ENCODE data around the gene STX1A. TPM values are rescaled to one million over a fixed set of nuclear protein-coding genes. Genes with fewer than 3 reads are reported as not detected.

The STX1A gene
- total and polyA plus RNA-seq, 2 of the 8 experiments (the other 6 are each of a cell fraction or from before 2014, with no cell fraction given) = 13.5 to 17.5 TPM

DNA sequence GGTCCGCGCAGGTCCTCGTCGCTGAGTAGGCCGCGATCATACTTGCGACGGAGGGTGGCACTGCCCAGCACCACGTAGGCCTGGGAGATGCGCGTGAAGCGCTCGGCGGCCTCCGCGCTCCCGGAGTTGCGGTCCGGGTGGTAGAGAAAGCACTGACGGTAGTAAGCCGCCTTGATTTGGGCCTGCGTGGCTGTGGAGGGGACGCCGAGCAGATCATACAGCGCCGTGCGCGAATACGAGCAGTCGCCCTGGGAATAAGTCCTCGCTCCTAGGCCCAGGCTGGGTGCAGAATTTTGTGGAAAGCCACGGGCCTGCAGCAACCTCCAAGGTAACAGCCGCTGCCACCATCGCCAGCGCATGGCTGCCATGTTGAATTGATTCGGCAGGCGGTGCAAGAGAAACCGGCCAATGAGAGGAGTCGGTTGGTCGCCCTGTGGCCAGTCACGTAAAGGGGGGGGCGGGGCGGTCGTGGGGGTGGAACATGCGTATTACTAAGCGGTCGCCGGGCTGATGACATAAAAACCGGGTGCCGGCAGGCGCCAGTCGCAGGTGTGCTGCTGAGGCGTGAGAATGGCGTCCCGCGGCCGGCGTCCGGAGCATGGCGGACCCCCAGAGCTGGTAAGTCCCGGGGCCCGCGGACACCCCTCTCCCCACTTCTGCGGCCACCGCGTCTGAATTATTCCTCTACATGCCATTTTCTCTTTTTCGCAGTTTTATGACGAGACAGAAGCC is 36.2 kb downstream of the STX1A start, which contains the start of the genes BUD23 and DNAJC30:
Gene BUD23, plus strand, starts transcription at position 542 of the 732 bp plus-strand sequence. Its CDS starts 29 bp downstream, at position 571.
Gene DNAJC30, minus strand, starts transcription at position 398 of the 732 bp plus-strand sequence. Its CDS starts 30 bp downstream, at position 368.
- Histone ChIP-seq H4K20me1 (replicated peaks in 1 of 2; ENCODE audit: control insufficient read depth in 1 of 2, insufficient read depth in 2 of 2, low read length in 2 of 2) (peaks cover 0 to 7% of the 10 kb centered on the region in 2 experiments), H3K4me1 (replicated peaks in 1 of 4; ENCODE audit: control insufficient read depth in 3 of 4, insufficient read depth in 4 of 4, low read length in 3 of 4) (peaks cover 3 to 7% (median 3%) of the 10 kb centered on the region in 4 experiments; a peak in 5 of 7 replicates), H2AFZ (ENCODE audit: low read length) (peak within 1 kb of the TSS; percentile 36; the same call in 1 of the 2 replicates), H3K4ac (replicated peaks; ENCODE audit: insufficient read length, low read depth, low read length) (peak within 1 kb of the TSS; percentile 62), H2BK12ac (ENCODE audit: low read depth, low read length) (peak within 1 kb of the TSS; percentile 55; the same call in 1 of the 2 replicates), H2BK15ac (ENCODE audit: low read length) (0 out of 2 replicates have a peak within 1 kb of the TSS, but pooled peaks have one; percentile 72), H3K27me3 (replicated peaks in 1 of 4; ENCODE audit: control insufficient read depth in 3 of 4, extremely low read depth in 1 of 4, insufficient read depth in 3 of 4, low read length in 3 of 4) (no peaks in the 10 kb centered on the region; a peak in 1 of 7 replicates), H3K14ac (ENCODE audit: insufficient read length) (no peak within 1 kb of the TSS), H2AK5ac (ENCODE audit: low read depth, low read length) (peak within 1 kb of the TSS; percentile 7; the same call in 1 of the 2 replicates), H3K4me3 (ENCODE audit: extremely low read depth in 1 of 4, insufficient read depth in 2 of 4, low read depth in 3 of 4, low read length in 4 of 4) (peak within 1 kb of the TSS; percentile 82 to 99 (median 95)), H4K5ac (ENCODE audit: insufficient read length, low read depth, low read length) (peak within 1 kb of the TSS; percentile 90), H4K91ac (replicated peaks; ENCODE audit: insufficient read length, low read length) (peak within 1 kb of the TSS; percentile 87), H3K79me2 (ENCODE audit: control insufficient read depth in 1 of 2, insufficient read depth in 2 of 2, low read length in 2 of 2) (peaks cover 25 to 69% of the 10 kb centered on the region in 2 experiments), H3K23ac (ENCODE audit: insufficient read length) (no peak within 1 kb of the TSS), H2BK5ac (ENCODE audit: low read depth, low read length) (peak within 1 kb of the TSS; percentile 98), H4K8ac (ENCODE audit: extremely low read depth, insufficient read depth, low read length) (peak within 1 kb of the TSS; percentile 98; the same call in 1 of the 2 replicates), H3K27ac (ENCODE audit: low read depth, low read length) (peak within 1 kb of the TSS; percentile 89), H3K56ac (replicated peaks; ENCODE audit: insufficient read length, low read depth, low read length) (peak within 1 kb of the TSS; percentile 74), H3K23me2 (ENCODE audit: low read depth, low read length) (peaks cover 15% of the 10 kb centered on the region), H3K4me2 (ENCODE audit: insufficient read depth in 1 of 2, low read depth in 2 of 2, low read length in 2 of 2) (peak within 1 kb of the TSS; percentile 93 to 94), H3K9me3 (ENCODE audit: insufficient read depth in 2 of 2, low read depth in 1 of 2, low read length in 1 of 2) (no peaks in the 10 kb centered on the region), H3K9ac (replicated peaks in 1 of 4; ENCODE audit: extremely low read depth in 1 of 4, low read depth in 3 of 4, low read length in 3 of 4) (peak within 1 kb of the TSS; percentile 89 to 95 (median 91)), H3K36me3 (ENCODE audit: control insufficient read depth in 2 of 4, insufficient read depth in 4 of 4, low read length in 3 of 4) (peaks cover 5 to 11% (median 7%) of the 10 kb centered on the region in 4 experiments; a peak in 6 of 8 replicates), H2BK120ac (replicated peaks; ENCODE audit: low read depth, low read length) (peak within 1 kb of the TSS; percentile 57), H3K18ac (ENCODE audit: extremely low read depth, low read length) (peak within 1 kb of the TSS; percentile 97), H3K79me1 (ENCODE audit: low read depth, low read length) (peaks cover 6% of the 10 kb centered on the region; the same call in 1 of the 2 replicates), H2BK20ac (ENCODE audit: low read length) (no peak within 1 kb of the TSS)
- ChIA-PET CTCF (ENCODE audit: partially characterized antibody) (interaction anchor here (1.2 kb wide), 1 partner anchor 8 kb away, joined by 3 read pairs; no protein-coding TSS in a partner anchor), POLR2A (ENCODE audit: partially characterized antibody) (interaction anchor here (0.7 to 1.7 kb wide), 7 partner anchors 12 to 84 kb away, joined by 3 to 5 read pairs (median 3); no protein-coding TSS in a partner anchor)
- DNase-seq (ENCODE audit: low read depth in 1 of 2, low spot score in 2 of 2) (peak; percentile 89 to 94), FAIRE-seq (no peak)
- WGBS, 2 experiments (ENCODE audit: extremely low coverage in 1 of 2, insufficient coverage in 1 of 2, insufficient read length in 1 of 2, insufficient replicate concordance in 2 of 2, low coverage in 1 of 2, low lambda C conversion rate in 2 of 2, missing lambda C conversion rate in 1 of 2) = 1% methylated on average over 53 of the region's 68 CpGs; no CpG with 5 or more reads in 1 of the 2 experiments

All from H1 (cell line).